IMR-90 (cell line): ENCODE results near the gene WARS2. TPM values are rescaled to one million over a fixed set of nuclear protein-coding genes. Genes with fewer than 3 reads are reported as not detected.

ENCODE experiments used
- ATAC-seq: fragments of 200-7000 bp; cut with Tn5 transposase; 2 replicates; pipeline ENCODE4 v1.9.1; 2020; ENCODE audit warnings: low read depth, mild to moderate bottlenecking, moderate library complexity
- BruUV-seq: library from RNA; stranded (reverse); fragments of 400-500 nt; replicated peaks from 2 replicates; lab custom pipeline; 2021; lab: Mats Ljungman, UMichigan
- CTCF ChIA-PET: fragments of 300-600 bp; formaldehyde crosslinking; extraction: SDS; loops from one replicate; lab custom pipeline; 2021; ENCODE audit warnings: antibody characterized with exemption; lab: Yijun Ruan, JAX
- POLR2A ChIA-PET: fragments of 300-600 bp; sonication (Branson Sonifier 250); formaldehyde crosslinking; loops from one replicate; lab custom pipeline; 2022; ENCODE audit warnings: antibody characterized with exemption; ENCODE audit not compliant: unreplicated experiment; lab: Charles Lee
- DNase-seq: peaks from one replicate; pipeline ENCODE4 v3.0.0; 2013
- H2AFZ ChIP-seq: replicated peaks from 2 replicates; pipeline ENCODE3; 2013; ENCODE audit warnings: low read length, mild to moderate bottlenecking; ENCODE audit not compliant: poor library complexity
- H2AK5ac ChIP-seq: 2 replicates; pipeline ENCODE4 v1.6.1; 2013; ENCODE audit warnings: low read depth, low read length, inconsistent platforms
- H2AK9ac ChIP-seq: replicated peaks from 2 replicates; pipeline ENCODE3; 2013; ENCODE audit warnings: mild to moderate bottlenecking, low read depth, low read length, moderate library complexity; ENCODE audit not compliant: poor library complexity
- H2BK120ac ChIP-seq: 2 replicates; pipeline ENCODE4 v1.6.1; 2013; ENCODE audit warnings: low read depth, low read length, inconsistent platforms
- H2BK15ac ChIP-seq: 3 replicates; pipeline ENCODE4 v1.6.1; 2013; ENCODE audit warnings: low read depth, low read length, inconsistent platforms
- H2BK20ac ChIP-seq: 2 replicates; pipeline ENCODE4 v1.6.1; 2013; ENCODE audit warnings: low read depth, mild to moderate bottlenecking, inconsistent platforms, low read length, moderate library complexity
- H2BK5ac ChIP-seq: 2 replicates; pipeline ENCODE4 v1.6.1; 2013; ENCODE audit warnings: mild to moderate bottlenecking, low read depth, low read length, inconsistent platforms; ENCODE audit not compliant: poor library complexity, severe bottlenecking
- H3K14ac ChIP-seq: replicated peaks from 2 replicates; pipeline ENCODE4 v1.6.1; 2013; ENCODE audit warnings: low read depth, low read length, inconsistent platforms
- H3K18ac ChIP-seq: 2 replicates; pipeline ENCODE4 v1.6.1; 2013; ENCODE audit warnings: low read depth, low read length, control low read depth
- H3K23ac ChIP-seq: 2 replicates; pipeline ENCODE4 v1.6.1; 2013; ENCODE audit warnings: low read depth, low read length, inconsistent platforms
- H3K27ac ChIP-seq: 2 replicates; pipeline ENCODE4 v1.5.1; 2013; ENCODE audit warnings: mild to moderate bottlenecking, control low read depth, low read length; ENCODE audit not compliant: insufficient read depth
- H3K27me3 ChIP-seq: 2 replicates; pipeline ENCODE4 v1.6.1; 2013; ENCODE audit warnings: low read length; ENCODE audit not compliant: control insufficient read depth, insufficient read depth
- H3K36me3 ChIP-seq: 2 replicates; pipeline ENCODE4 v1.6.1; 2013; ENCODE audit warnings: low read length, mixed read lengths; ENCODE audit not compliant: control insufficient read depth, insufficient read depth
- H3K4ac ChIP-seq: 2 replicates; pipeline ENCODE4 v1.6.1; 2013; ENCODE audit warnings: low read depth, low read length, inconsistent platforms
- H3K4me1 ChIP-seq: 2 replicates; pipeline ENCODE4 v1.6.1; 2013; ENCODE audit warnings: low read length, mixed read lengths; ENCODE audit not compliant: control insufficient read depth, insufficient read depth
- H3K4me2 ChIP-seq: 2 replicates; pipeline ENCODE4 v1.6.1; 2013; ENCODE audit warnings: low read depth, mild to moderate bottlenecking, control low read depth, low read length, moderate library complexity
- H3K4me3 ChIP-seq: 2 replicates; pipeline ENCODE4 v1.5.1; 2013; ENCODE audit warnings: low read depth, mild to moderate bottlenecking, control low read depth, low read length, moderate library complexity; ENCODE audit not compliant: insufficient read depth
- H3K56ac ChIP-seq: 2 replicates; pipeline ENCODE4 v1.6.1; 2013; ENCODE audit warnings: low read length, inconsistent platforms; ENCODE audit not compliant: insufficient read depth; ENCODE audit errors: extremely low read depth
- H3K79me1 ChIP-seq, 2 experiments: 2 replicates each; pipeline ENCODE4 v1.6.1; 2013; ENCODE audit warnings: low read length in 2 of 2, inconsistent platforms in 1 of 2, low read depth in 1 of 2
- H3K9ac ChIP-seq: 2 replicates; pipeline ENCODE4 v1.6.1; 2013; ENCODE audit warnings: low read depth, low read length, control low read depth
- H3K9me1 ChIP-seq: 2 replicates; pipeline ENCODE4 v1.6.1; 2013; ENCODE audit warnings: low read length, inconsistent platforms; ENCODE audit not compliant: insufficient read depth
- H3K9me3 ChIP-seq: 2 replicates; pipeline ENCODE4 v1.6.1; 2013; ENCODE audit warnings: low read length; ENCODE audit not compliant: control insufficient read depth, insufficient read depth
- H4K20me1 ChIP-seq: 2 replicates; pipeline ENCODE4 v1.6.1; 2013; ENCODE audit warnings: low read length, inconsistent platforms; ENCODE audit not compliant: insufficient read depth
- H4K5ac ChIP-seq: 2 replicates; pipeline ENCODE4 v1.6.1; 2013; ENCODE audit warnings: mild to moderate bottlenecking, low read depth, low read length, control low read depth
- H4K8ac ChIP-seq, 2 experiments: 2 replicates each; pipeline ENCODE4 v1.6.1; 2013; ENCODE audit warnings: low read depth in 2 of 2, low read length in 2 of 2, control low read depth in 1 of 2, inconsistent platforms in 1 of 2
- H4K91ac ChIP-seq: 2 replicates; pipeline ENCODE4 v1.6.1; 2013; ENCODE audit warnings: low read depth, low read length, inconsistent platforms; ENCODE audit not compliant: insufficient read depth
- BHLHE40 ChIP-seq: fragments of 150-350 bp; IDR thresholded peaks from 2 replicates; pipeline ENCODE4 v1.6.1; 2016; ENCODE audit warnings: mild to moderate bottlenecking, low read depth, low read length
- CEBPB ChIP-seq: IDR thresholded peaks from 2 replicates; pipeline ENCODE4 v1.6.1; 2012; ENCODE audit warnings: low read depth, low read length, improper control_type of control experiment
- MAZ ChIP-seq: IDR thresholded peaks from 2 replicates; pipeline ENCODE4 v1.6.1; 2012; ENCODE audit warnings: low read depth, mild to moderate bottlenecking, low read length, improper control_type of control experiment, moderate library complexity, borderline replicate concordance
- MXI1 ChIP-seq: IDR thresholded peaks from 2 replicates; pipeline ENCODE4 v1.6.1; 2012; ENCODE audit warnings: low read depth, mild to moderate bottlenecking, low read length, moderate library complexity, borderline replicate concordance
- NFE2L2 ChIP-seq: fragments of 150-350 bp; IDR thresholded peaks from 2 replicates; pipeline ENCODE4 v1.6.1; 2016; ENCODE audit warnings: low read depth, mild to moderate bottlenecking, low read length
- RFX5 ChIP-seq: IDR thresholded peaks from 2 replicates; pipeline ENCODE4 v1.8.0; 2012; ENCODE audit warnings: low read depth, mild to moderate bottlenecking, low read length, moderate library complexity
- WGBS, 2 experiments: methylation state at CpG; one replicate each; pipeline versions ENCODE4 v1.1.5 to v1.1.7; 2013; ENCODE audit warnings: missing lambda C conversion rate in 2 of 2; ENCODE audit not compliant: insufficient read length in 1 of 2; ENCODE audit errors: extremely low coverage in 2 of 2; 5-methylcytosine and 5-hydroxymethylcytosine counted together
- dilution Hi-C: fragments of 300-500 bp; cut with HindIII; formaldehyde crosslinking; loops from one replicate; pipeline ENCODE4 v1.14.3; 2018; ENCODE audit warnings: low sequenced_read_pairs; ENCODE audit not compliant: unreplicated experiment
- in situ Hi-C: fragments of 300-500 bp; cut with MboI; formaldehyde crosslinking; loops from 3 replicates; pipeline ENCODE4 v1.14.3; 2019; ENCODE audit warnings: low sequenced_read_pairs, inconsistent platforms, mixed read lengths
- intact Hi-C: fragments of 100-400 bp; cut with micrococcal nuclease; formaldehyde crosslinking; loops from 2 replicates; pipeline ENCODE4 v1.10.0; 2022
- polyA plus RNA-seq, 3 experiments: library from polyadenylated mRNA; depleted of rRNA; stranded (reverse); fragments of >200 nt; gene quantifications; 2 replicates each; pipeline ENCODE4 v1.2.3, GENCODE V29; 2012; ENCODE audit warnings: low replicate concordance in 1 of 3
- total RNA-seq: library from RNA; depleted of rRNA; stranded (reverse); fragments of >200 nt; gene quantifications from 2 replicates; pipeline ENCODE4 v1.2.3, GENCODE V29; 2012

The WARS2 gene
- total and polyA plus RNA-seq, 2 of the 4 experiments (the other 2 are of a cell fraction), result 5.7 to 20.3 TPM

- Histone ChIP-seq H2BK15ac (no peak overlapping the region), H3K9me1 (no peaks in the 10 kb centered on the region), H2AK5ac (no peak overlapping the region), H3K4me2 (no peak overlapping the region), H3K9ac (no peak overlapping the region), H3K4me1 (peaks cover 2% of the 10 kb centered on the region; the same call in 1 of the 2 replicates), H4K8ac (no peak overlapping the region), H3K23ac (no peak overlapping the region), H2BK120ac (no peak overlapping the region), H2BK20ac (no peak overlapping the region), H4K91ac (no peak overlapping the region), H2BK5ac (no peak overlapping the region), H3K18ac (no peak overlapping the region), H3K9me3 (no peaks in the 10 kb centered on the region), H3K56ac (no peak overlapping the region), H3K36me3 (no peaks in the 10 kb centered on the region), H3K14ac (no peak overlapping the region), H3K4ac (no peak overlapping the region), H4K5ac (no peak overlapping the region), H4K20me1 (no peaks in the 10 kb centered on the region), H3K4me3 (no peak overlapping the region), H2AK9ac (no peak overlapping the region), H3K79me1 (peaks cover 0 to 4% of the 10 kb centered on the region in 2 experiments; a peak in 1 of 4 replicates), H3K27me3 (no peaks in the 10 kb centered on the region), H3K27ac (no peak overlapping the region), H2AFZ (no peak overlapping the region)
- intact Hi-C loops (no loop called here), in situ Hi-C loops (no loop called here), dilution Hi-C loops (no loop called here)
- POLR2A ChIA-PET, result no interaction called here
- no TSS peak for BruUV-seq
- WGBS, 2 experiments, result no CpG with 5 or more reads among the region's 1 CpG
- ATAC-seq (no peak), DNase-seq (no peak)
- TF ChIP-seq BHLHE40 (no peak), MXI1 (no peak), CEBPB (no peak), NFE2L2 (no peak), MAZ (no peak), RFX5 (no peak)
- CTCF ChIA-PET, result interaction anchor here (0.7 kb wide), 1 partner anchor 11 kb away, joined by 3 read pairs; no protein-coding TSS in a partner anchor
Observed at GRCh38 chr1:119114786-119115185, 25.7 kb downstream of the WARS2 start.
